Cardiac fibroblast (primary cell): ENCODE measurements around the gene HLA-F.

Experiments
- DNase-seq, 2 donors: peaks; one replicate each; pipeline versions ENCODE4 v3.0.0 to v3.0.0-alpha.2; 2010; ENCODE audit warnings: low read depth in 2 of 2
- H3K4me3 ChIP-seq, 2 donors: replicated peaks in 1 of 2; 1 replicate in 1 of 2; 2 replicates in 1 of 2; pipeline ENCODE4 v1.5.1; 2011; ENCODE audit warnings: low read depth in 2 of 2, low read length in 2 of 2, mild to moderate bottlenecking in 2 of 2, moderate library complexity in 1 of 2
- CTCF ChIP-seq: IDR thresholded peaks from one replicate; pipeline ENCODE4 v1.5.1; 2011; ENCODE audit warnings: low read depth, mild to moderate bottlenecking, low read length, inconsistent platforms

Gene HLA-F

GRCh38 chr6:29747688-29748250 lies 24.5 kb downstream of the HLA-F start:
- no peak for TF ChIP-seq CTCF
- peak overlapping the region; percentile 69 to 84 for H3K4me3 ChIP-seq
- no peak for DNase-seq

GRCh38 chr6:29748391-29749307 lies 25.4 kb downstream of the HLA-F start:
- H3K4me3 ChIP-seq = peak overlapping the region; percentile 69 to 84
- DNase-seq = peak; percentile 79 to 84
- no peak for TF ChIP-seq CTCF

GRCh38 chr6:29749308-29749662 lies 26.1 kb downstream of the HLA-F start:
- DNase-seq = no peak
- peak overlapping the region; percentile 69 to 84 for H3K4me3 ChIP-seq
- TF ChIP-seq CTCF = no peak

GRCh38 chr6:29749668-29750067 lies 26.4 kb downstream of the HLA-F start:
- no peak for TF ChIP-seq CTCF
- no peak for DNase-seq
- H3K4me3 ChIP-seq = no peak overlapping the region

GRCh38 chr6:29750709-29751108 lies 27.5 kb downstream of the HLA-F start:
- TF ChIP-seq CTCF = no peak

GRCh38 chr6:29751480-29751879 lies 28.2 kb downstream of the HLA-F start:
- no peak for DNase-seq
- H3K4me3 ChIP-seq = peak overlapping the region in 1 of 2 donors; percentile 75
- TF ChIP-seq CTCF = no peak

More at GRCh38 chr6:29750709-29751108, 27.5 kb downstream of the HLA-F start:
- H3K4me3 ChIP-seq = no peak overlapping the region
- DNase-seq = no peak
